ENCODE data around the gene ST13. TPM values are rescaled to one million over a fixed set of nuclear protein-coding genes. Genes with fewer than 3 reads are reported as not detected.

ST13 gene
- total and polyA plus RNA-seq, 9 of the 15 experiments (the other 6 are each of a cell fraction or from before 2014, with no cell fraction given) = 53.6 to 311 (median 195) TPM

- peak; percentile 27 for TF ChIP-seq TAF9B (IDR thresholded peaks at IDR 0.05; ENCODE audit: partially characterized antibody)
- TF ChIP-seq SIN3A (IDR thresholded peaks at IDR 0.05; ENCODE audit: borderline replicate concordance in 2 of 2, control insufficient read depth in 1 of 2, low read depth in 2 of 2, low read length in 2 of 2) = peak; percentile 49 to 72; a peak in 2 of 4 replicates
- TF ChIP-seq BRD9 (IDR thresholded peaks at IDR 0.05; ENCODE audit: low read depth, partially characterized antibody) = no peak
- TF ChIP-seq ELF1 (tag; IDR thresholded peaks at IDR 0.05) = peak; percentile 61; the same call in 1 of the 2 replicates
- TF ChIP-seq ETV5 (CRISPR knock-in tag; IDR thresholded peaks at IDR 0.05; ENCODE audit: low read depth) = 0 out of 2 replicates have a peak, but pooled peaks have one; percentile 30
- peak; percentile 61 for TF ChIP-seq POLR2AphosphoS5 (IDR thresholded peaks at IDR 0.05; ENCODE audit: control insufficient read depth, insufficient read depth, low read depth, low read length)
- peak; percentile 11 for TF ChIP-seq CTCFL (IDR thresholded peaks at IDR 0.05; ENCODE audit: borderline replicate concordance, insufficient read depth, low read depth, low read length, poor library complexity, severe bottlenecking)
- 0 out of 2 replicates have a peak, but pooled peaks have one; percentile 4 for TF ChIP-seq ZBTB7A (IDR thresholded peaks at IDR 0.05; ENCODE audit: borderline replicate concordance, control insufficient read depth, low read depth, low read length)
- TF ChIP-seq ZBTB40 (IDR thresholded peaks at IDR 0.05) = peak; percentile 72
- no peak for TF ChIP-seq ZBTB40 (CRISPR knock-in tag; IDR thresholded peaks at IDR 0.05)
- peak; percentile 68 for TF ChIP-seq NFYB (IDR thresholded peaks at IDR 0.05; ENCODE audit: extremely low read depth, insufficient read length)
- TF ChIP-seq NBN (IDR thresholded peaks at IDR 0.05; ENCODE audit: low read depth) = no peak
- TF ChIP-seq CC2D1A (IDR thresholded peaks at IDR 0.05) = 0 out of 2 replicates have a peak, but pooled peaks have one; percentile 10
- TF ChIP-seq NR2C1 (IDR thresholded peaks at IDR 0.05) = peak; percentile 96
- peak; percentile 93 for TF ChIP-seq NR2C1 (tag; IDR thresholded peaks at IDR 0.05)
- TF ChIP-seq SUPT5H (IDR thresholded peaks at IDR 0.05) = peak; percentile 71; the same call in 1 of the 2 replicates
These were observed 37.5 kb downstream of the ST13 start, which contains the start of gene SLC25A17 (continued) for GRCh38 chr22:40818747-40819598.

Data from K562 (cell line).